Type B pancreatic cell (in vitro differentiated cells): ENCODE measurements around the gene OSER1. TPM values are rescaled to one million over a fixed set of nuclear protein-coding genes. Genes with fewer than 3 reads are reported as not detected.

Experiments
- DNase-seq: peaks from one replicate; pipeline ENCODE4 v3.0.0; 2021; ENCODE audit warnings: mixed read lengths; ENCODE audit not compliant: unreplicated experiment; ENCODE audit errors: extremely low spot score
- H3K27ac Mint-ChIP-seq: 2 replicates; pipeline ENCODE4 v1.8.0; 2021; ENCODE audit warnings: mild to moderate bottlenecking, mixed read lengths
- H3K27me3 Mint-ChIP-seq: 2 replicates; pipeline ENCODE4 v1.8.0; 2021; ENCODE audit warnings: mixed read lengths
- H3K36me3 Mint-ChIP-seq: 2 replicates; pipeline ENCODE4 v1.8.0; 2021; ENCODE audit warnings: mixed read lengths
- H3K4me1 Mint-ChIP-seq: one replicate; pipeline ENCODE4 v1.8.0; 2021; ENCODE audit warnings: mixed read lengths; ENCODE audit not compliant: unreplicated experiment
- H3K4me3 Mint-ChIP-seq: 2 replicates; pipeline ENCODE4 v1.8.0; 2021; ENCODE audit warnings: mild to moderate bottlenecking, mixed read lengths
- H3K9me3 Mint-ChIP-seq: 2 replicates; pipeline ENCODE4 v1.8.0; 2021; ENCODE audit warnings: mixed read lengths
- total RNA-seq: library from RNA; stranded (reverse); gene quantifications from 2 replicates; pipeline ENCODE4 v1.2.1, GENCODE V29; 2021; ENCODE audit warnings: low replicate concordance
- TF ChIP-seq, protein P1 (sequence below): fragments of 200-600 bp; sonication (generic); conservative IDR thresholded peaks from 2 replicates; pipeline ENCODE4 v1.5.0; 2021; ENCODE audit warnings: antibody characterized with exemption, mild to moderate bottlenecking

The OSER1 gene
- total RNA-seq, 1 donor from 2014 or later: 31.1 TPM

DNA sequence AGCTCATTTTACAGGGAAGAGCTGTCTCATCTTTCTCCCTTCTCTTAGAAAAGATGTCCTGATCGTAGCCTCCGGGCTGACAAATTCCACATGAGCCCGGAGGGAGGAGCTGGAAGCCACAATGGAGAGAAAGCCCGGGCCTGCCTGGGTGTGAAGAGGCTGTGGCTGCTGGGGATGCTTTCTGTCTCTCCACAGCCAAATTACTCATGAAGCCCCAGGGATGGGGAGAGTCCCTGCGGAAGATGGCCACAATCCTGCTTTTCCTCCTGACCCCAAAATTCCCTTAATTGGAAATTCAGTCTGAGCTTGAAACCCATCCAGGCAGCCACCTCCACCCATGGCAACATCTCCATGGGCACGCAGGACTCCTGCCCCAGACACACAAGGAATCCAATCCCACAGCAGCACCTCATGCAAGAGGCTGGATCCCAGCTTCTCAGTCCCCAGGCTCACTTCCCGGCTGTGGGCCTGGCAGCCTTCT is 56.0 kb downstream of the OSER1 start:
- H3K27me3 Mint-ChIP-seq: peaks cover 6% of the 10 kb centered on the region
- peaks cover 10% of the 10 kb centered on the region for H3K4me1 Mint-ChIP-seq
- peaks cover 6% of the 10 kb centered on the region for H3K9me3 Mint-ChIP-seq
- H3K4me3 Mint-ChIP-seq: no peak overlapping the region
- H3K27ac Mint-ChIP-seq: no peak overlapping the region
- TF ChIP-seq, protein P1, sequence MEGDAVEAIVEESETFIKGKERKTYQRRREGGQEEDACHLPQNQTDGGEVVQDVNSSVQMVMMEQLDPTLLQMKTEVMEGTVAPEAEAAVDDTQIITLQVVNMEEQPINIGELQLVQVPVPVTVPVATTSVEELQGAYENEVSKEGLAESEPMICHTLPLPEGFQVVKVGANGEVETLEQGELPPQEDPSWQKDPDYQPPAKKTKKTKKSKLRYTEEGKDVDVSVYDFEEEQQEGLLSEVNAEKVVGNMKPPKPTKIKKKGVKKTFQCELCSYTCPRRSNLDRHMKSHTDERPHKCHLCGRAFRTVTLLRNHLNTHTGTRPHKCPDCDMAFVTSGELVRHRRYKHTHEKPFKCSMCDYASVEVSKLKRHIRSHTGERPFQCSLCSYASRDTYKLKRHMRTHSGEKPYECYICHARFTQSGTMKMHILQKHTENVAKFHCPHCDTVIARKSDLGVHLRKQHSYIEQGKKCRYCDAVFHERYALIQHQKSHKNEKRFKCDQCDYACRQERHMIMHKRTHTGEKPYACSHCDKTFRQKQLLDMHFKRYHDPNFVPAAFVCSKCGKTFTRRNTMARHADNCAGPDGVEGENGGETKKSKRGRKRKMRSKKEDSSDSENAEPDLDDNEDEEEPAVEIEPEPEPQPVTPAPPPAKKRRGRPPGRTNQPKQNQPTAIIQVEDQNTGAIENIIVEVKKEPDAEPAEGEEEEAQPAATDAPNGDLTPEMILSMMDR: no peak
- DNase-seq: no peak
- peaks cover 10% of the 10 kb centered on the region for H3K36me3 Mint-ChIP-seq

DNA sequence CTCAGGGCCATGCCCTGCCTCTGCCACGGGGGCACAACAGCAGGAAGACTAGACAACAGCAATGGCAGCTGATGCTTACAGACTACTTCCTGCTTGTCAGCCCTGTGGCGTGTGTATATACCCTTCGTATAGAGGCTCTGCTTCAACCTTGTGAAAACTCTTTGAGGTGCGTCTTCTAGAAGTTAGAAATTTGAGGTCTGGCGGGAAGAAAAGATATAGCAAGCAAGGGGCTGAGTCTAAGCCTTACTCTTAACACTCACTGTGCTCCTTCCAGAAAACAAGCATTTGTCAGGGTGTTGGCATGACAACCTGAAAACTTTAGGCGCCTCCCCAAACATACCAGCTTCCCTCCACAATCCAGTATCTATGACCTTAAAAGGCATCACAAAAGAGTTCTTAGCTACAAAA is 56.9 kb downstream of the OSER1 start:
- H3K36me3 Mint-ChIP-seq: peaks cover 3% of the 10 kb centered on the region
- no peak for DNase-seq
- H3K4me3 Mint-ChIP-seq: no peak overlapping the region
- no peaks in the 10 kb centered on the region for H3K9me3 Mint-ChIP-seq
- TF ChIP-seq, protein P1: no peak
- no peaks in the 10 kb centered on the region for H3K27me3 Mint-ChIP-seq
- H3K27ac Mint-ChIP-seq: peak overlapping the region; percentile 83
- H3K4me1 Mint-ChIP-seq: peaks cover 10% of the 10 kb centered on the region

DNA sequence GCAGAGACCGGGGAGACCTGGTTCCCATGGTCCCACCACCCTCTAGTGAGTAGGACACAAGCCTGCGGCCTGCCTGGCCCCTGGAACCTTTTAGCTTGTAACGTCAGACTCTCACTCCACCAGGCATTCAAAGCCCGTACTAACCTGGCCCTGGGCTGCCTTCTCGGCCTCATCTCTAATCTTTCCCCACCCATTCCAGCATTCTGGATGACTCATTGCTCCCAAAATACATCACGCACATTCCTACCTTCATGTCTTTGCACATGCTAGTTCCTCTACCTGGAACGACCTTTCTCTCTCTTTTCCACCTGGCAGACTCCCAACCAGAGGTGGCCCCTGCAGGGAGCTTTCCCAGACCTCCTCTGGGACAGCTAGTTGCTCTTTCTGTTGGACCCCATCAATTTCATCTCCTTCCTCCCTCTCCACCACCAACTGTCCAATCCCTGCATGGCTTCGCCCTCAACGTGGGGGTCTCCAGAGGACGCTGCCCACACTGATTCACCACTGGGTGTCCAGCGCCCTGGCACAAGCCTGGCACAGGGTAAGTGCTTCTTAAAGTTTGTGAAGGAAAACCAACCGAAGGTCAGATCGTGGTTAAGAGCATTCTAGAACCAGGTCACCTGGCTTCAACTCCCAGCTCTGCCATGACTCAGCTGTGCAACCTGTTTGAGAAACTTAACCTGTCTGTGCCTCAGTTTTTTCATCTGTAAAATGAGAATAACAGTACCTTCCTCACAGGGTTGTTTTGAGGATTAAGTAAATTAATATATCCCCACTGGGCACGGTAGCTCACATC is 58.8 kb downstream of the OSER1 start:
- Mint-ChIP-seq H3K36me3 (no peaks in the 10 kb centered on the region), H3K27ac (peak overlapping the region; percentile 72), H3K4me1 (peaks cover 10% of the 10 kb centered on the region), H3K9me3 (no peaks in the 10 kb centered on the region), H3K27me3 (no peaks in the 10 kb centered on the region), H3K4me3 (peak overlapping the region; percentile 41)
- DNase-seq: no peak
- TF ChIP-seq, protein P1: no peak

DNA sequence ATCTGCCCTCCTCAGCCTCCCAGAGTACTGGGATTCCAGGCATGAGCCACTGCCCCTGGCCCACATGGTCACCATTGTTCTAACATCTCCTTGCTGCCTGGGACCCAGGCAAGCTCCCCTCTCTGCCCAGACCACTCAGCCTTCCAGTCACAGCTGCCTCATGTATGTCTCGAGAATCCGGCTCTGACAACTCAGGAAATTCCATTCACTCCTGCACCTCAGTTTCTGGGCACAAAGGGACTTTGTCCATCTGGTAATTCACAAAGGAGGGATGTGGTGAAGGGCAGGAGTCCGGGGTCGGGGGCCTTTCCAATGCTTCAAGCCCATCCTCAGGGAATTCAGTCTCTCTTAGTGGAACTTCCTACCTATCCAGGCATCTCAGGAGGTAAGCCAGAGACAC is 64.3 kb downstream of the OSER1 start:
- Mint-ChIP-seq H3K4me1 (peaks cover 11% of the 10 kb centered on the region), H3K36me3 (no peaks in the 10 kb centered on the region), H3K27me3 (no peaks in the 10 kb centered on the region), H3K9me3 (no peaks in the 10 kb centered on the region), H3K4me3 (no peak overlapping the region), H3K27ac (peak overlapping the region; percentile 36)
- TF ChIP-seq, protein P1: no peak
- no peak for DNase-seq

Other genes with a start within 250 kb of the OSER1 start
- 4.9 and 17.3 TPM in 2 replicates for gene JPH2, start 23.6 kb downstream of the OSER1 start, total RNA-seq
- 1.3 and 1.8 TPM in 2 replicates for gene GDAP1L1, start 36.5 kb upstream of the OSER1 start, total RNA-seq
- gene FITM2, start 100.4 kb upstream of the OSER1 start, total RNA-seq: 5.7 and 7.1 TPM in 2 replicates
- not detected in 2 replicates for gene R3HDML, start 126.3 kb upstream of the OSER1 start, total RNA-seq
- 19.9 and 41.7 TPM in 2 replicates for gene HNF4A, start 144.9 kb upstream of the OSER1 start, total RNA-seq